NCI-H128 (cell line): ENCODE results near the gene EGFR.

Source experiments
- DNase-seq: peaks from one replicate; lab custom pipeline; 2025; ENCODE audit not compliant: unreplicated experiment; lab: John Stamatoyannopoulos, UW

EGFR gene

GRCh38 chr7:55121249-55121648, 102.4 kb downstream of the EGFR start:
- DNase-seq = no peak

GRCh38 chr7:55122263-55122662, 103.4 kb downstream of the EGFR start:
- DNase-seq = no peak

GRCh38 chr7:55124989-55125875, 106.4 kb downstream of the EGFR start:
- no peak for DNase-seq

- DNase-seq = no peak
Observed at GRCh38 chr7:55127135-55127551, 108.3 kb downstream of the EGFR start.

- DNase-seq = peak; percentile 95
Observed at GRCh38 chr7:55127622-55128081, 108.8 kb downstream of the EGFR start.

- peak; percentile 45 for DNase-seq
Observed at GRCh38 chr7:55128693-55129394, 110.0 kb downstream of the EGFR start.

- no peak for DNase-seq
Observed at GRCh38 chr7:55129541-55130394, 111.0 kb downstream of the EGFR start.

- no peak for DNase-seq
Observed at GRCh38 chr7:55130395-55131141, 111.8 kb downstream of the EGFR start.

GRCh38 chr7:55131142-55131929, 112.5 kb downstream of the EGFR start:
- DNase-seq = no peak

GRCh38 chr7:55132550-55132889, 113.7 kb downstream of the EGFR start:
- no peak for DNase-seq

- DNase-seq = no peak
Observed at GRCh38 chr7:55132890-55133551, 114.2 kb downstream of the EGFR start.

- no peak for DNase-seq
Observed at GRCh38 chr7:55133630-55134358, 115.0 kb downstream of the EGFR start.

GRCh38 chr7:55134359-55134725, 115.5 kb downstream of the EGFR start:
- DNase-seq = no peak

GRCh38 chr7:55134786-55135185, 116.0 kb downstream of the EGFR start:
- no peak for DNase-seq

GRCh38 chr7:55135462-55135861, 116.6 kb downstream of the EGFR start:
- no peak for DNase-seq

GRCh38 chr7:55138663-55139062, 119.8 kb downstream of the EGFR start:
- no peak for DNase-seq

GRCh38 chr7:55140221-55140940, 121.6 kb downstream of the EGFR start:
- no peak for DNase-seq

- no peak for DNase-seq
Observed at GRCh38 chr7:55140941-55141278, 122.1 kb downstream of the EGFR start.
